NCI-H2081 treated with DMSO at 0.1 percent for 48 hours (cell line): ENCODE measurements around the gene FAM162A.
"Not testable (repeated sequence)": the region's sequence is repeated elsewhere in the genome, so short reads cannot be mapped to it uniquely, and the experiment has no call there.

ENCODE experiments used
- DNase-seq: peaks from one replicate; lab custom pipeline; 2025; lab: John Stamatoyannopoulos, UW

The FAM162A gene

GRCh38 chr3:122421101-122421500 lies 37.1 kb downstream of the FAM162A start:
- no peak for DNase-seq

GRCh38 chr3:122421836-122422235 lies 37.9 kb downstream of the FAM162A start:
- no peak for DNase-seq

- DNase-seq = no peak
Measured at GRCh38 chr3:122427857-122428471, 44.0 kb downstream of the FAM162A start.

GRCh38 chr3:122430371-122430770 lies 46.4 kb downstream of the FAM162A start:
- DNase-seq = no peak

GRCh38 chr3:122435950-122436349 lies 52.0 kb downstream of the FAM162A start:
- DNase-seq = no peak

GRCh38 chr3:122443090-122443489 lies 59.1 kb downstream of the FAM162A start:
- no peak for DNase-seq

GRCh38 chr3:122443762-122444490 lies 59.9 kb downstream of the FAM162A start:
- DNase-seq = not testable (repeated sequence)

GRCh38 chr3:122444491-122444887 lies 60.5 kb downstream of the FAM162A start:
- DNase-seq = not testable (repeated sequence)

GRCh38 chr3:122448218-122448617 lies 64.2 kb downstream of the FAM162A start:
- DNase-seq = not testable (repeated sequence)

GRCh38 chr3:122451371-122451770 lies 67.4 kb downstream of the FAM162A start:
- no peak for DNase-seq

- DNase-seq = no peak
Measured at GRCh38 chr3:122456074-122456473, 72.1 kb downstream of the FAM162A start.

- no peak for DNase-seq
Measured at GRCh38 chr3:122457706-122458105, 73.7 kb downstream of the FAM162A start.

GRCh38 chr3:122458992-122459391 lies 75.0 kb downstream of the FAM162A start:
- no peak for DNase-seq

- no peak for DNase-seq
Measured at GRCh38 chr3:122461806-122462205, 77.8 kb downstream of the FAM162A start.
